Measurements from ENCODE around the gene PCBP2. TPM values are rescaled to one million over a fixed set of nuclear protein-coding genes. Genes with fewer than 3 reads are reported as not detected.
A peak's percentile ranks its signal among the peaks of the same experiment; 100 is the strongest.

PCBP2 gene
- total RNA-seq, 1 donor from 2014 or later: 1,084 TPM

DNA sequence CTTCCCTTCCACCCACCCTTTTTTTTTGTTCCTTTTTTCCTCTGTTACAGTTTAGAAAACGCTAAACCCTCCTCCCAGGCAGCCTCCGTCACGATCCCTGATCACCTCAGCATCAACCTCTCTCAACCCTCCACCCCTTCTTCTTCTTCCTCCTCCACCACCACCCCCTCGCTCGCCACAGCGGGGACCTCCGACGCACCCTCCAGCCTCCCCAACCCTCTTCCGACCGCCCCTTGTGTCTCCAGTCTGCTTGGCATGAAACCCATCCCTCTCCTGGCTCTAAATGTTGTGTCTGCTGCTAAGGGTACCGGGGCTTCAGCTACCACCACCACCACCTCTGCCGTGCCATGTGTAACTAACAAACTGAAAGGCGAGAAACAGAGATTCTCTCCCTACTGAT is 22.9 kb downstream of the PCBP2 start:
- Mint-ChIP-seq H3K27ac (ENCODE audit: unreplicated experiment) (no peak overlapping the region), H3K9me3 (ENCODE audit: unreplicated experiment) (no peaks in the 10 kb centered on the region), H3K4me1 (ENCODE audit: unreplicated experiment) (peaks cover 11% of the 10 kb centered on the region), H3K4me3 (ENCODE audit: unreplicated experiment) (peak overlapping the region; percentile 11), H3K27me3 (ENCODE audit: unreplicated experiment) (no peaks in the 10 kb centered on the region), H3K36me3 (ENCODE audit: low read depth, unreplicated experiment) (peaks cover 48% of the 10 kb centered on the region)
- no peak for DNase-seq (ENCODE audit: low spot score)
- TF ChIP-seq, protein P1, sequence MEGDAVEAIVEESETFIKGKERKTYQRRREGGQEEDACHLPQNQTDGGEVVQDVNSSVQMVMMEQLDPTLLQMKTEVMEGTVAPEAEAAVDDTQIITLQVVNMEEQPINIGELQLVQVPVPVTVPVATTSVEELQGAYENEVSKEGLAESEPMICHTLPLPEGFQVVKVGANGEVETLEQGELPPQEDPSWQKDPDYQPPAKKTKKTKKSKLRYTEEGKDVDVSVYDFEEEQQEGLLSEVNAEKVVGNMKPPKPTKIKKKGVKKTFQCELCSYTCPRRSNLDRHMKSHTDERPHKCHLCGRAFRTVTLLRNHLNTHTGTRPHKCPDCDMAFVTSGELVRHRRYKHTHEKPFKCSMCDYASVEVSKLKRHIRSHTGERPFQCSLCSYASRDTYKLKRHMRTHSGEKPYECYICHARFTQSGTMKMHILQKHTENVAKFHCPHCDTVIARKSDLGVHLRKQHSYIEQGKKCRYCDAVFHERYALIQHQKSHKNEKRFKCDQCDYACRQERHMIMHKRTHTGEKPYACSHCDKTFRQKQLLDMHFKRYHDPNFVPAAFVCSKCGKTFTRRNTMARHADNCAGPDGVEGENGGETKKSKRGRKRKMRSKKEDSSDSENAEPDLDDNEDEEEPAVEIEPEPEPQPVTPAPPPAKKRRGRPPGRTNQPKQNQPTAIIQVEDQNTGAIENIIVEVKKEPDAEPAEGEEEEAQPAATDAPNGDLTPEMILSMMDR (IDR thresholded peaks at IDR 0.05; ENCODE audit: unreplicated experiment): no peak

DNA sequence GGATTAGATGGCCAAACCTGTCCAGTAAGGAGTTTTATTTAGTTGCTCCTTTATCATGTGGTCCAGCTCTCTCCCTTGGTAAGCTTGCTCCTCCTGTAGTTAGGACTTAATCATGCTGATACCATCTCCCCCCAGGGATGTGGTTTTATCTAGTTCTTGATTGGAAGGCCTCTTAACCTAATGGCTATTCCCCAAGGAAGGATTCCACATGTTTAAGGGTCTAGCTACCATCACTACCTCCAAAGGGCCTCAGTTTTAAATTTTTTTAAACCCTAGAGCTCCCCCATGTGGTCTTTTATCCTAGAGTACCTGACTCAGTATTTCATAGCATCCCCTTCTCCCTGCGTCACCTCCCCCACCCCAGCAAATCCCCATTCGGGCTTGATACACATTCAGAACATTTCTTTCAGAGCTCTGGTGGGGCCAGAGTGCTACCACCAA is 24.9 kb downstream of the PCBP2 start:
- Mint-ChIP-seq H3K27ac (ENCODE audit: unreplicated experiment) (no peak overlapping the region), H3K4me3 (ENCODE audit: unreplicated experiment) (peak overlapping the region; percentile 52), H3K4me1 (ENCODE audit: unreplicated experiment) (peaks cover 8% of the 10 kb centered on the region), H3K27me3 (ENCODE audit: unreplicated experiment) (peaks cover 1% of the 10 kb centered on the region), H3K36me3 (ENCODE audit: low read depth, unreplicated experiment) (peaks cover 40% of the 10 kb centered on the region), H3K9me3 (ENCODE audit: unreplicated experiment) (no peaks in the 10 kb centered on the region)
- TF ChIP-seq, protein P1 (IDR thresholded peaks at IDR 0.05; ENCODE audit: unreplicated experiment): peak; percentile 26
- peak; percentile 30 for DNase-seq (ENCODE audit: low spot score)

DNA sequence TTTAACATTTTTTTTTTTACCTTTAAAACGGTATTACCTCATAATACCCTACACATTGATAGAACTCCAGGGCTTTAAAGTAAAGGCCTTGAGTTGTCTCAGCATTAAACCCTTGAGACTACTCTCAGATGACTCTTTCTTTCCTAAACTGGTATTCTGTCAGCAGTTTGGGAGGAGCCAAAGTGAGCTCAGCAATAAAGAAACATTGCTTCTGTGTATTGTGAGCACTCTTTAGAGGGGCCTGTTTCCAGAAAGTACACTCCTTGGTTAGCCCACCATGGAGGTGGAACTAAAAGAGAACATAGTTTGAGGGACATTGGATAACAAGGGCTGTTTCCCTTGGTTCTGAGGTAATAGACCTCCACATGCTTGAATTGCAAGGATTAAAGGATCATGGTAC is 27.0 kb downstream of the PCBP2 start:
- no peak for DNase-seq (ENCODE audit: low spot score)
- Mint-ChIP-seq H3K4me3 (ENCODE audit: unreplicated experiment) (no peak overlapping the region), H3K9me3 (ENCODE audit: unreplicated experiment) (no peaks in the 10 kb centered on the region)

DNA sequence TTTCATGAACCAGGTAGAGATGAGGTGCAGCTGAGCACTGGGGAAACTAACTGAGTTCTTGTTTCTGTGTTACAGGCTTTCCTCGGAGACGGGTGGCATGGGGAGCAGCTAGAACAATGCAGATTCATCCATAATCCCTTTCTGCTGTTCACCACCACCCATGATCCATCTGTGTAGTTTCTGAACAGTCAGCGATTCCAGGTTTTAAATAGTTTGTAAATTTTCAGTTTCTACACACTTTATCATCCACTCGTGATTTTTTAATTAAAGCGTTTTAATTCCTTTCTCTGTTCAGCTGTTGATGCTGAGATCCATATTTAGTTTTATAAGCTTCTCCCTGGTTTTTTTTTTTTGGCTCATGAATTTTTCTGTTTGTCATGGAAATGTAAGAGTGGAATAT is 27.4 kb downstream of the PCBP2 start:
- H3K27ac Mint-ChIP-seq (ENCODE audit: unreplicated experiment): no peak overlapping the region
- H3K9me3 Mint-ChIP-seq (ENCODE audit: unreplicated experiment): no peaks in the 10 kb centered on the region

More for the DNA sequence above, 27.0 kb downstream of the PCBP2 start:
- TF ChIP-seq, protein P1 (IDR thresholded peaks at IDR 0.05; ENCODE audit: unreplicated experiment): no peak
- Mint-ChIP-seq H3K36me3 (ENCODE audit: low read depth, unreplicated experiment) (peaks cover 46% of the 10 kb centered on the region), H3K27me3 (ENCODE audit: unreplicated experiment) (peaks cover 8% of the 10 kb centered on the region), H3K27ac (ENCODE audit: unreplicated experiment) (no peak overlapping the region), H3K4me1 (ENCODE audit: unreplicated experiment) (peaks cover 7% of the 10 kb centered on the region)

More for the DNA sequence above, 27.4 kb downstream of the PCBP2 start:
- H3K27me3 Mint-ChIP-seq (ENCODE audit: unreplicated experiment): peaks cover 12% of the 10 kb centered on the region
- DNase-seq (ENCODE audit: low spot score): no peak
- peaks cover 45% of the 10 kb centered on the region for H3K36me3 Mint-ChIP-seq (ENCODE audit: low read depth, unreplicated experiment)
- TF ChIP-seq, protein P1 (IDR thresholded peaks at IDR 0.05; ENCODE audit: unreplicated experiment): no peak
- H3K4me3 Mint-ChIP-seq (ENCODE audit: unreplicated experiment): no peak overlapping the region
- peaks cover 7% of the 10 kb centered on the region for H3K4me1 Mint-ChIP-seq (ENCODE audit: unreplicated experiment)
